Mesodermal cell (in vitro differentiated cells): Measurements from ENCODE around the gene RFX4.

ENCODE experiments used
- H3K27ac ChIP-seq: 2 replicates; pipeline ENCODE4 v1.7.0; 2013; ENCODE audit warnings: mild to moderate bottlenecking, low read depth, low read length, moderate library complexity; ENCODE audit not compliant: severe bottlenecking
- H3K36me3 ChIP-seq: 2 replicates; pipeline ENCODE4 v1.7.1; 2013; ENCODE audit warnings: mild to moderate bottlenecking, low read length, moderate library complexity; ENCODE audit not compliant: control insufficient read depth, insufficient read depth
- H3K4me1 ChIP-seq: one replicate; pipeline ENCODE4 v1.7.1; 2013; ENCODE audit warnings: mild to moderate bottlenecking, low read length; ENCODE audit not compliant: insufficient read depth, control insufficient read depth, poor library complexity, severe bottlenecking
- H3K4me3 ChIP-seq: 2 replicates; pipeline ENCODE4 v1.7.0; 2013; ENCODE audit warnings: low read length, control low read depth, mild to moderate bottlenecking; ENCODE audit not compliant: insufficient read depth, poor library complexity, severe bottlenecking; ENCODE audit errors: extremely low read depth
- H3K9me3 ChIP-seq: 2 replicates; pipeline ENCODE4 v1.7.1; 2013; ENCODE audit warnings: mild to moderate bottlenecking, low read length, moderate library complexity; ENCODE audit not compliant: control insufficient read depth
- WGBS, 2 experiments: methylation state at CpG; one replicate each; pipeline ENCODE4 v1.1.5; 2013; ENCODE audit warnings: missing lambda C conversion rate in 2 of 2; ENCODE audit not compliant: insufficient coverage in 2 of 2; 5-methylcytosine and 5-hydroxymethylcytosine counted together

Gene RFX4

GRCh38 chr12:106744600-106744999, 161.8 kb downstream of the RFX4 start:
- Histone ChIP-seq H3K27ac (no peak overlapping the region), H3K9me3 (no peaks in the 10 kb centered on the region), H3K4me1 (peaks cover 22% of the 10 kb centered on the region), H3K4me3 (no peak overlapping the region), H3K36me3 (no peaks in the 10 kb centered on the region)
- 94 to 97% methylated on average over 5 to 6 of the region's 6 CpGs for WGBS, 2 experiments

DNA sequence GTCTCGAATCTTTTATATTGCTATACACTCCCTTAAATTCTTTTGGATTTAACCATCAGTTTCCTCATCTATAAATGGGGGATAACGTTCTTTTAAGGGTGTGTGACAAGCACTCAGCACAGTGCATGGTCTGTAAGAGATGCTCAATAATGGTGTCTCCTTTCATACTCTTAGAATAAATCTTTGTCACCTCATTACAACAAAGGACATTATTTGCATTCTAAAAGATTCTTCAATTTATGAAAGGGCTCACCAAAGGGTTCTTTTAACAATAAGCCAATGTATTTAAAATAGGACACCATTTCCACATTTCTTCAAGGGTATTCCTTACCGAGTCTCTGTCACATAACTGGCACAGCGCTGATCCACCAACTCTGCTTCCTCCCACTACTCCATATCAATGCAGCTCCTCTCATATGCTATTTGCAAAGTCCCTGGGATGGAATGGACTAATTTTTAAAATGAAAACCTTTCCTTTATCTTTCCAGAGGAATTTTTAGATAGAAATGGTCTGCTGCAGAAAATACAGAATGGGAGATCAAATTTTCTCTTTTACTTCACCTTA, 162.5 kb downstream of the RFX4 start:
- Histone ChIP-seq H3K4me1 (peaks cover 15% of the 10 kb centered on the region), H3K9me3 (no peaks in the 10 kb centered on the region), H3K4me3 (no peak overlapping the region), H3K36me3 (no peaks in the 10 kb centered on the region), H3K27ac (no peak overlapping the region)
- 72% methylated on average over 2 of the region's 4 CpGs; no CpG with 5 or more reads in 1 of the 2 experiments for WGBS, 2 experiments

DNA sequence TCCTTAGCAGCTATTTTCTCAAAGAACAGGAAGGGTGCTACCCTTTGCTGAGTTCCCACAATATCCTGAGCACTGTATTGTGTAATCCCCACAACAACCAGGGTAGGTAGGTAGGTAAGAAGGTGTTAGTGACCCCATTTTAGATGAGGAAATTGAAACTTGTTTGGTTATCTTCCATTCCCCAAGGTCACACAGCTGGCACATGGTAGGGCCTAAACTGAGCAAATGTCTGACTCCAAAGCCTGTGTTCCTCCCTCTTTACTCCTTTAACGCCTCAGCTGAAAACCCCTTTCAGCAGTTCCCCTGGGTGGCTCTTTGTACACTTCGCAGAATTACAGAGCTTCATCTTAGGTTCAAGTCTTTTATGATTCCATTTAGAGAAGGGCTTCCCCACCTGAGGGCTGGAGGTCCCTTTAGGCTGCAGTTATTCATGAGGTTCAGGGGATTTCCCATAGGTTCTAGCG, 165.2 kb downstream of the RFX4 start:
- no peaks in the 10 kb centered on the region for H3K4me1 ChIP-seq
- H3K27ac ChIP-seq: no peak overlapping the region
- H3K36me3 ChIP-seq: no peaks in the 10 kb centered on the region
- H3K9me3 ChIP-seq: no peaks in the 10 kb centered on the region
- H3K4me3 ChIP-seq: no peak overlapping the region
- WGBS, 2 experiments: 92 to 100% methylated on average over 1 to 2 of the region's 3 CpGs

DNA sequence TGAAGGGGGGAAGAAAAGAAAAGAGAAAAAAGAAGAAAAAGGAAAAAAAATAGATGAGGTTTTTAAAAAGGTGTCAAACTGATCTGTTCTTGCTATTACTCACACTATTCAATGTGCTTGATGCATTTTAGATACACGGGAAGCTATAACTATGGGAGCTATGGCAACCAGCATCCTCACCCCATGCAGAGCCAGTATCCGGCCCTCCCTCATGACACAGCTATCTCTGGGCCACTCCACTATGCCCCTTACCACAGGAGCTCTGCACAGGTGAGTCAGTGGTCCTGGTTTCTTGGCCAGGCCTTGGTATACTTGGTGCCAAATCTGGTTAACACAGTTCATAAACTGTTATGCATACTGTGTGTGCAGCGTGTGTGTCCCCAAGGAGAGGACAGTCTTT, 167.7 kb downstream of the RFX4 start:
- 80 to 86% methylated on average over 1 of the region's 3 CpGs for WGBS, 2 experiments
- H3K36me3 ChIP-seq: no peaks in the 10 kb centered on the region
- H3K4me1 ChIP-seq: no peaks in the 10 kb centered on the region
- H3K4me3 ChIP-seq: no peak overlapping the region
- no peaks in the 10 kb centered on the region for H3K9me3 ChIP-seq
- no peak overlapping the region for H3K27ac ChIP-seq

DNA sequence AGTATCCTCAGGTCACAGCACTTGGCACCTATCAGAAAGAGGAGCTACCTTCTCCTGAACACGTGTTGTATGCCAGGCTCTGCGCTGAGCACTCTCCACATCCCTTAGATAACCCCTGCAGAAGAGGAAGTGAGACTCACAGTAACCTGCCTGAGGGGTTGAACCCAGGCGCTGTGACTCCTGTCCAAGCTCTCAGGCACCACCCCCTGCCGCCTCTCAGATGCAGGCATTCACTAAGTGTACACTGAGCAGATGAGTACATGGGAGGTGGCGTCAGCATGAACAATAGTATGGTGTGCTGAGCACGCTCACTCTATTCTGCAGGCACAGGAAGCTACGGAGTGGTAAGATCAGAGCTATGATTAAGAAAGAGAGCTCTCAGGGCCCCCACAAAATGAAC, 170.7 kb downstream of the RFX4 start:
- 95% methylated on average over 6 to 7 of the region's 7 CpGs for WGBS, 2 experiments
- Histone ChIP-seq H3K36me3 (no peaks in the 10 kb centered on the region), H3K4me3 (no peak overlapping the region), H3K27ac (no peak overlapping the region), H3K4me1 (no peaks in the 10 kb centered on the region), H3K9me3 (no peaks in the 10 kb centered on the region)

DNA sequence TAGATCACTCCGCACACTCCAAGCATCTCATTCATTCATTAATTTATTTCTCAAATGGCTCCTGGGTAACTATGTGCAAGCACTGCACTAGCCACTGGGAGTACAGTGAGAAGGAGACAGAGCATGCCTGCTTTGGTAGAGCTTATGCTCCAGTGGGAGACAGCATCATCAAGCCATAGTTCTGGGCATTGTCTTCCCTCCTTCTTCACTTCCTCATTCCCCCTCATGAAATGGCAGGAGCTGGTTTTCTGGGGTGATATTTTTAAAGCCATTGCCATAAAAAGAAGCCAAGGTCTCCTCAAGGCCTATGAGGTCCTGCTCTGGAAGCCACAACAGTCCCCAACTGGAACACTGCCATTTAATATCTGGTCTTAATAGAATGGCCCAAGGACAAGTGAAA, 171.5 kb downstream of the RFX4 start:
- WGBS, 2 experiments: no CpG with 5 or more reads among the region's 1 CpG
- no peaks in the 10 kb centered on the region for H3K9me3 ChIP-seq
- H3K36me3 ChIP-seq: no peaks in the 10 kb centered on the region
- H3K27ac ChIP-seq: no peak overlapping the region
- no peak overlapping the region for H3K4me3 ChIP-seq
- H3K4me1 ChIP-seq: no peaks in the 10 kb centered on the region

DNA sequence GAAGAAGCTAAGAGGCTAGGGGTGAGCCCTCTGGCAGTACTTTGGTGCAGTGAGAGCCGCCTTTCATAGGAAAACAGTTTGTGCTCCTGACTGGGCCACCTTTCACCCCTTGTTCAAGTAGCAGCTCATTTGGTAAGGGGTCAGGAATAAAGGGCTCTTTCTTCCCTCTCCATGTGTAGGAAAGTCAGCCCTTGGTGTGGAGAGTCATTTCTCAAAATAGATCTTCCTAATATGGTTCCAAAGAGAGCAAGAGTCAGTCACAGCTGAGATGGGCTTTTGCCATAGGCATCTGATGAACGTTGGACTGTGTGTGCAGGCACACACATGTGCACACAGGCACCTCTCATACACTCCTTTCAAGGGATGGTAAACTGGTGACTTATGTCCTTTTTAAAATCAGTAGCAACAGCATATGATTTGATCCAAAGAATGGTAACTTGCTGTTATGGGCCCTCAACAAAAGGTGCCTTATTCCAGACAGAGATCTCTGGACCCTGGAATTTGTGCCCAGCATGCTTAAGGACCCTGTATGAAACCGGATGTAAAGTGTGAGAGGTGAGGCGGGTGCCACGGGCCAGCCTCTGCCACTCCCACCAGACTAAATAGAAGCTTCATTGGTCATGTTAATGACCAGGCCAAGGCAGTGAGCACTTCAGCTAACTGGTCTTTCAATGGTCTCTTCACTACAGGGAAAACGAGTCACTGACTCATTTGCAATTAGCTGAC, 175.0 kb downstream of the RFX4 start:
- no peaks in the 10 kb centered on the region for H3K9me3 ChIP-seq
- peak overlapping the region; percentile 79 for H3K27ac ChIP-seq
- no peaks in the 10 kb centered on the region for H3K4me1 ChIP-seq
- 80 to 93% methylated on average over 4 to 5 of the region's 6 CpGs for WGBS, 2 experiments
- H3K4me3 ChIP-seq: no peak overlapping the region
- no peaks in the 10 kb centered on the region for H3K36me3 ChIP-seq

- no peaks in the 10 kb centered on the region for H3K4me1 ChIP-seq
- 92 to 94% methylated on average over 6 of the region's 7 CpGs for WGBS, 2 experiments
Observed at GRCh38 chr12:106758349-106759110, 175.7 kb downstream of the RFX4 start.

DNA sequence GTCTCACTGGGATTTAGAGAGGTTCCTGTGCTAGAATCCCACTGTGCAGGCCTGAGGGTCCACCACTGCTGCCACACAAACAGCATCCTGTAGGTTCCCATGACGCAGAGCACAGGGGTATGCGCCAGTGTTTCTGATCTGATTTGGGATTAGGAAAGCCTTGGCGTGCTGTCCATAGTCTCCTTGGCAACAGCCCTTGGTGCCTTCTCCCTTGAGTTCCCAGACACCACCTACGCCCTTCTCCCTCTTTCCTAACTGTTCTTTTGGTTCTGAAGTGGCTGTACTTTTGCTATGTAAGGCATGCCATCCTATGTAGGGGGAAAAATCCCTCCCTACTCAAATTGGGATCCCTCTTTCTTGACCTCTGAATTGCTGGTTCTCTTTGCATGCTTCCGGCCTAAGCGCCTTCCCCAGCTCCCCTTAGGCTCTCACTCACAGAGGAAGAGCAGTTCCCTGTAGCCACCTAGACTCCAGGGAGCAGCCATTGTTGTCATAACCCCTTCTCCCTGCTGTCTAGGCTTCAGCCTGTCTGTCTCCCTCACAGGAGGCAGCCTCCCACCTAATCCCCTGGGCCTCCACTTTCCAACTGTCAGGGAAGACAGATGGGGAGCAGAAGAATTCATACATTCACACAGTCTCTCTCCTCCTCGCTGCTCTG, 176.9 kb downstream of the RFX4 start:
- no peaks in the 10 kb centered on the region for H3K9me3 ChIP-seq
- no peaks in the 10 kb centered on the region for H3K36me3 ChIP-seq
- WGBS, 2 experiments: 57 to 73% methylated on average over 4 to 6 of the region's 7 CpGs
- no peaks in the 10 kb centered on the region for H3K4me1 ChIP-seq
- H3K27ac ChIP-seq: peak overlapping the region; percentile 93
- no peak overlapping the region for H3K4me3 ChIP-seq

More at GRCh38 chr12:106758349-106759110, 175.7 kb downstream of the RFX4 start:
- H3K9me3 ChIP-seq: no peaks in the 10 kb centered on the region
- peak overlapping the region; percentile 93 for H3K27ac ChIP-seq
- no peaks in the 10 kb centered on the region for H3K36me3 ChIP-seq
- H3K4me3 ChIP-seq: no peak overlapping the region

- Histone ChIP-seq H3K9me3 (no peaks in the 10 kb centered on the region), H3K36me3 (no peaks in the 10 kb centered on the region), H3K4me1 (no peaks in the 10 kb centered on the region), H3K27ac (peak overlapping the region; percentile 93), H3K4me3 (no peak overlapping the region)
- 29 to 88% methylated on average over 1 of the region's 2 CpGs for WGBS, 2 experiments
Observed at GRCh38 chr12:106760184-106760531, 177.4 kb downstream of the RFX4 start.
